ENCODE measurements around the gene MTREX. TPM values are rescaled to one million over a fixed set of nuclear protein-coding genes. Genes with fewer than 3 reads are reported as not detected.

MTREX gene
- polyA plus RNA-seq, 2 of the 4 experiments (the other 2 are of a cell fraction) = 74.8 to 99.8 TPM

- DNase-seq (ENCODE audit: low read depth in 1 of 2, low spot score in 1 of 2) = no peak
- H3K4me3 ChIP-seq = no peak overlapping the region
- H3K9me3 ChIP-seq = no peaks in the 10 kb centered on the region
- no peak for ATAC-seq
- no peak for TF ChIP-seq MAFK (IDR thresholded peaks at IDR 0.05; ENCODE audit: partially characterized antibody)
- no peak for TF ChIP-seq SMC3 (IDR thresholded peaks at IDR 0.05)
- TF ChIP-seq, protein P1, sequence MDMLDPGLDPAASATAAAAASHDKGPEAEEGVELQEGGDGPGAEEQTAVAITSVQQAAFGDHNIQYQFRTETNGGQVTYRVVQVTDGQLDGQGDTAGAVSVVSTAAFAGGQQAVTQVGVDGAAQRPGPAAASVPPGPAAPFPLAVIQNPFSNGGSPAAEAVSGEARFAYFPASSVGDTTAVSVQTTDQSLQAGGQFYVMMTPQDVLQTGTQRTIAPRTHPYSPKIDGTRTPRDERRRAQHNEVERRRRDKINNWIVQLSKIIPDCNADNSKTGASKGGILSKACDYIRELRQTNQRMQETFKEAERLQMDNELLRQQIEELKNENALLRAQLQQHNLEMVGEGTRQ (IDR thresholded peaks at IDR 0.05) = no peak
- no peak for TF ChIP-seq EHMT2 (IDR thresholded peaks at IDR 0.05; ENCODE audit: low read depth)
- no peak for TF ChIP-seq RARB (CRISPR knock-in tag; IDR thresholded peaks at IDR 0.05)
- no peak for TF ChIP-seq CHD4 (IDR thresholded peaks at IDR 0.05; ENCODE audit: borderline replicate concordance)
- no peak for TF ChIP-seq SREBF2 (IDR thresholded peaks at IDR 0.05)
- TF ChIP-seq MYC (IDR thresholded peaks at IDR 0.05; ENCODE audit: borderline replicate concordance, low read length) = no peak
- no peak for TF ChIP-seq POLR2AphosphoS2 (conservative IDR thresholded peaks at IDR 0.05; ENCODE audit: low read length)
- TF ChIP-seq FOSL2 (IDR thresholded peaks at IDR 0.05) = no peak
- TF ChIP-seq FOSL2 (CRISPR knock-in tag; IDR thresholded peaks at IDR 0.05) = no peak
- no peak for TF ChIP-seq HOXA7 (CRISPR knock-in tag; IDR thresholded peaks at IDR 0.05)
- no peak for TF ChIP-seq EP300 (IDR thresholded peaks at IDR 0.05)
- no peak for TF ChIP-seq GATA3 (IDR thresholded peaks at IDR 0.05; ENCODE audit: borderline replicate concordance)
- TF ChIP-seq RNF2 (IDR thresholded peaks at IDR 0.05; ENCODE audit: borderline replicate concordance, low read depth) = no peak
- TF ChIP-seq ZSCAN20 (CRISPR knock-in tag; IDR thresholded peaks at IDR 0.05) = no peak
- no peak for TF ChIP-seq ESRRA (IDR thresholded peaks at IDR 0.05; ENCODE audit: borderline replicate concordance, low read length)
- no peak for TF ChIP-seq KDM5A (IDR thresholded peaks at IDR 0.05)
- no peak overlapping the region for H3K27ac ChIP-seq
- CTCF ChIA-PET = interaction anchor here (0.6 kb wide), 1 partner anchor 324 kb away, joined by 4 read pairs; no protein-coding TSS in a partner anchor
- no peak for FAIRE-seq
- POLR2A ChIA-PET = no interaction called here
- 81% methylated on average over 2 of the region's 2 CpGs for WGBS (ENCODE audit: missing lambda C conversion rate)
- 0 out of 3 replicates have a peak, but pooled peaks cover 3% of the 10 kb centered on the region for H3K4me1 ChIP-seq
- no peak overlapping the region for H3K4me2 ChIP-seq
Measured at GRCh38 chr5:55338092-55338613, 30.4 kb downstream of the MTREX start.

DNA sequence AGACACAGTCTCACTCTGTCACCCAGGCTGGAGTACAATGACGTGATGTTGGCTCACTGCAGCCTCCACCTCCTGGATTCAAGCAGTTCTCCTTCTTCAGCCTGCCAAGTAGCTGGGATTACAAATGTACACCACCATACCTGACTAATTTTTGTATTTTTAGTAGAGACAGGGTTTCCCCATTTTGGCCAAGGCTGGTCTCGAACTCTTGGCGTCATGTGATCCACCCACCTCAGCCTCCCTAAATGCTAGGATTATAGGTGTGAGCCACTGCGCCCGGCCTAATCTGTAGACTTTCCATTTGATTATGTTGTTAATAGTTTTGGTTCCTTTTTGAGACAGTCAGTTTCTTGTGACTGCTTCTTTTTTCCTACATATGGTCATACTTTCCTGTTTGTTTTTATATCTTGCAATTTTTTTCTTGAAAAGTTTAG lies 31.0 kb downstream of the MTREX start:
- 97% methylated on average over 5 of the region's 5 CpGs for WGBS (ENCODE audit: missing lambda C conversion rate)
- Histone ChIP-seq H3K4me1 (0 out of 3 replicates have a peak, but pooled peaks cover 3% of the 10 kb centered on the region), H3K27ac (no peak overlapping the region), H3K4me3 (no peak overlapping the region), H3K4me2 (no peak overlapping the region), H3K9me3 (no peaks in the 10 kb centered on the region)
- CTCF ChIA-PET = no interaction called here
- DNase-seq (ENCODE audit: low read depth in 1 of 2, low spot score in 1 of 2) = no peak
- no peak for ATAC-seq
- no peak for FAIRE-seq
- POLR2A ChIA-PET = no interaction called here
- TF ChIP-seq, protein P1 (IDR thresholded peaks at IDR 0.05) = no peak
- TF ChIP-seq RAD21 (conservative IDR thresholded peaks at IDR 0.05 in 1 of 2, IDR thresholded peaks at IDR 0.05 in 1 of 2) (no peak), RFX5 (IDR thresholded peaks at IDR 0.05) (no peak), NR3C1 (IDR thresholded peaks at IDR 0.05) (no peak), BCL3 (IDR thresholded peaks at IDR 0.05) (no peak), FOSB (CRISPR knock-in tag; IDR thresholded peaks at IDR 0.05) (no peak), BHLHE40 (IDR thresholded peaks at IDR 0.05; ENCODE audit: low read depth, low read length) (no peak), CBX8 (IDR thresholded peaks at IDR 0.05) (no peak), EP300 (IDR thresholded peaks at IDR 0.05) (no peak), ZC3H11A (IDR thresholded peaks at IDR 0.05) (no peak), CEBPB (IDR thresholded peaks at IDR 0.05) (no peak), HDAC2 (IDR thresholded peaks at IDR 0.05) (no peak), ZFP36 (IDR thresholded peaks at IDR 0.05; ENCODE audit: borderline replicate concordance, partially characterized antibody) (no peak), HOXB13 (CRISPR knock-in tag; IDR thresholded peaks at IDR 0.05; ENCODE audit: low read depth) (no peak), HES2 (IDR thresholded peaks at IDR 0.05) (no peak), CTCF (IDR thresholded peaks at IDR 0.05) (no peak)
